IMR-90 (cell line): ENCODE measurements around the gene ANGPTL7. TPM values are rescaled to one million over a fixed set of nuclear protein-coding genes. Genes with fewer than 3 reads are reported as not detected.
A peak's percentile ranks its signal among the peaks of the same experiment; 100 is the strongest.

ENCODE experiments used
- ATAC-seq: fragments of 200-7000 bp; cut with Tn5 transposase; 2 replicates; pipeline ENCODE4 v1.9.1; 2020; ENCODE audit warnings: low read depth, mild to moderate bottlenecking, moderate library complexity
- BruUV-seq: library from RNA; stranded (reverse); fragments of 400-500 nt; replicated peaks from 2 replicates; lab custom pipeline; 2021; lab: Mats Ljungman, UMichigan
- CTCF ChIA-PET: fragments of 300-600 bp; formaldehyde crosslinking; extraction: SDS; loops from one replicate; lab custom pipeline; 2021; ENCODE audit warnings: antibody characterized with exemption; lab: Yijun Ruan, JAX
- POLR2A ChIA-PET: fragments of 300-600 bp; sonication (Branson Sonifier 250); formaldehyde crosslinking; loops from one replicate; lab custom pipeline; 2022; ENCODE audit warnings: antibody characterized with exemption; ENCODE audit not compliant: unreplicated experiment; lab: Charles Lee
- DNase-seq: peaks from one replicate; pipeline ENCODE4 v3.0.0; 2013
- H2AFZ ChIP-seq: replicated peaks from 2 replicates; pipeline ENCODE3; 2013; ENCODE audit warnings: low read length, mild to moderate bottlenecking; ENCODE audit not compliant: poor library complexity
- H2AK5ac ChIP-seq: 2 replicates; pipeline ENCODE4 v1.6.1; 2013; ENCODE audit warnings: low read depth, low read length, inconsistent platforms
- H2AK9ac ChIP-seq: replicated peaks from 2 replicates; pipeline ENCODE3; 2013; ENCODE audit warnings: mild to moderate bottlenecking, low read depth, low read length, moderate library complexity; ENCODE audit not compliant: poor library complexity
- H2BK120ac ChIP-seq: 2 replicates; pipeline ENCODE4 v1.6.1; 2013; ENCODE audit warnings: low read depth, low read length, inconsistent platforms
- H2BK15ac ChIP-seq: 3 replicates; pipeline ENCODE4 v1.6.1; 2013; ENCODE audit warnings: low read depth, low read length, inconsistent platforms
- H2BK20ac ChIP-seq: 2 replicates; pipeline ENCODE4 v1.6.1; 2013; ENCODE audit warnings: low read depth, mild to moderate bottlenecking, inconsistent platforms, low read length, moderate library complexity
- H2BK5ac ChIP-seq: 2 replicates; pipeline ENCODE4 v1.6.1; 2013; ENCODE audit warnings: mild to moderate bottlenecking, low read depth, low read length, inconsistent platforms; ENCODE audit not compliant: poor library complexity, severe bottlenecking
- H3K14ac ChIP-seq: replicated peaks from 2 replicates; pipeline ENCODE4 v1.6.1; 2013; ENCODE audit warnings: low read depth, low read length, inconsistent platforms
- H3K18ac ChIP-seq: 2 replicates; pipeline ENCODE4 v1.6.1; 2013; ENCODE audit warnings: low read depth, low read length, control low read depth
- H3K23ac ChIP-seq: 2 replicates; pipeline ENCODE4 v1.6.1; 2013; ENCODE audit warnings: low read depth, low read length, inconsistent platforms
- H3K27ac ChIP-seq: 2 replicates; pipeline ENCODE4 v1.5.1; 2013; ENCODE audit warnings: mild to moderate bottlenecking, control low read depth, low read length; ENCODE audit not compliant: insufficient read depth
- H3K27me3 ChIP-seq: 2 replicates; pipeline ENCODE4 v1.6.1; 2013; ENCODE audit warnings: low read length; ENCODE audit not compliant: control insufficient read depth, insufficient read depth
- H3K36me3 ChIP-seq: 2 replicates; pipeline ENCODE4 v1.6.1; 2013; ENCODE audit warnings: low read length, mixed read lengths; ENCODE audit not compliant: control insufficient read depth, insufficient read depth
- H3K4ac ChIP-seq: 2 replicates; pipeline ENCODE4 v1.6.1; 2013; ENCODE audit warnings: low read depth, low read length, inconsistent platforms
- H3K4me1 ChIP-seq: 2 replicates; pipeline ENCODE4 v1.6.1; 2013; ENCODE audit warnings: low read length, mixed read lengths; ENCODE audit not compliant: control insufficient read depth, insufficient read depth
- H3K4me2 ChIP-seq: 2 replicates; pipeline ENCODE4 v1.6.1; 2013; ENCODE audit warnings: low read depth, mild to moderate bottlenecking, control low read depth, low read length, moderate library complexity
- H3K4me3 ChIP-seq: 2 replicates; pipeline ENCODE4 v1.5.1; 2013; ENCODE audit warnings: low read depth, mild to moderate bottlenecking, control low read depth, low read length, moderate library complexity; ENCODE audit not compliant: insufficient read depth
- H3K56ac ChIP-seq: 2 replicates; pipeline ENCODE4 v1.6.1; 2013; ENCODE audit warnings: low read length, inconsistent platforms; ENCODE audit not compliant: insufficient read depth; ENCODE audit errors: extremely low read depth
- H3K79me1 ChIP-seq, 2 experiments: 2 replicates each; pipeline ENCODE4 v1.6.1; 2013; ENCODE audit warnings: low read length in 2 of 2, inconsistent platforms in 1 of 2, low read depth in 1 of 2
- H3K9ac ChIP-seq: 2 replicates; pipeline ENCODE4 v1.6.1; 2013; ENCODE audit warnings: low read depth, low read length, control low read depth
- H3K9me1 ChIP-seq: 2 replicates; pipeline ENCODE4 v1.6.1; 2013; ENCODE audit warnings: low read length, inconsistent platforms; ENCODE audit not compliant: insufficient read depth
- H3K9me3 ChIP-seq: 2 replicates; pipeline ENCODE4 v1.6.1; 2013; ENCODE audit warnings: low read length; ENCODE audit not compliant: control insufficient read depth, insufficient read depth
- H4K20me1 ChIP-seq: 2 replicates; pipeline ENCODE4 v1.6.1; 2013; ENCODE audit warnings: low read length, inconsistent platforms; ENCODE audit not compliant: insufficient read depth
- H4K5ac ChIP-seq: 2 replicates; pipeline ENCODE4 v1.6.1; 2013; ENCODE audit warnings: mild to moderate bottlenecking, low read depth, low read length, control low read depth
- H4K8ac ChIP-seq, 2 experiments: 2 replicates each; pipeline ENCODE4 v1.6.1; 2013; ENCODE audit warnings: low read depth in 2 of 2, low read length in 2 of 2, control low read depth in 1 of 2, inconsistent platforms in 1 of 2
- H4K91ac ChIP-seq: 2 replicates; pipeline ENCODE4 v1.6.1; 2013; ENCODE audit warnings: low read depth, low read length, inconsistent platforms; ENCODE audit not compliant: insufficient read depth
- BHLHE40 ChIP-seq: fragments of 150-350 bp; IDR thresholded peaks from 2 replicates; pipeline ENCODE4 v1.6.1; 2016; ENCODE audit warnings: mild to moderate bottlenecking, low read depth, low read length
- CEBPB ChIP-seq: IDR thresholded peaks from 2 replicates; pipeline ENCODE4 v1.6.1; 2012; ENCODE audit warnings: low read depth, low read length, improper control_type of control experiment
- CHD1 ChIP-seq: IDR thresholded peaks from 2 replicates; pipeline ENCODE4 v1.6.1; 2012; ENCODE audit warnings: low read depth, low read length, improper control_type of control experiment
- FOS ChIP-seq: fragments of 150-350 bp; IDR thresholded peaks from 2 replicates; pipeline ENCODE4 v1.6.1; 2016; ENCODE audit warnings: low read depth, low read length
- MAZ ChIP-seq: IDR thresholded peaks from 2 replicates; pipeline ENCODE4 v1.6.1; 2012; ENCODE audit warnings: low read depth, mild to moderate bottlenecking, low read length, improper control_type of control experiment, moderate library complexity, borderline replicate concordance
- NFE2L2 ChIP-seq: fragments of 150-350 bp; IDR thresholded peaks from 2 replicates; pipeline ENCODE4 v1.6.1; 2016; ENCODE audit warnings: low read depth, mild to moderate bottlenecking, low read length
- RAD21 ChIP-seq: IDR thresholded peaks from 2 replicates; pipeline ENCODE4 v1.6.1; 2012; ENCODE audit warnings: low read length, improper control_type of control experiment
- SMC3 ChIP-seq: fragments of 150-350 bp; IDR thresholded peaks from 2 replicates; pipeline ENCODE4 v1.6.1; 2016; ENCODE audit warnings: low read depth, mild to moderate bottlenecking, antibody characterized with exemption, low read length, moderate library complexity
- USF2 ChIP-seq: fragments of 150-350 bp; IDR thresholded peaks from 2 replicates; pipeline ENCODE4 v1.6.1; 2017; ENCODE audit warnings: mild to moderate bottlenecking, antibody characterized with exemption, low read length, low read depth
- WGBS, 2 experiments: methylation state at CpG; one replicate each; pipeline versions ENCODE4 v1.1.5 to v1.1.7; 2013; ENCODE audit warnings: missing lambda C conversion rate in 2 of 2; ENCODE audit not compliant: insufficient read length in 1 of 2; ENCODE audit errors: extremely low coverage in 2 of 2; 5-methylcytosine and 5-hydroxymethylcytosine counted together
- dilution Hi-C: fragments of 300-500 bp; cut with HindIII; formaldehyde crosslinking; loops from one replicate; pipeline ENCODE4 v1.14.3; 2018; ENCODE audit warnings: low sequenced_read_pairs; ENCODE audit not compliant: unreplicated experiment
- in situ Hi-C: fragments of 300-500 bp; cut with MboI; formaldehyde crosslinking; loops from 3 replicates; pipeline ENCODE4 v1.14.3; 2019; ENCODE audit warnings: low sequenced_read_pairs, inconsistent platforms, mixed read lengths
- intact Hi-C: fragments of 100-400 bp; cut with micrococcal nuclease; formaldehyde crosslinking; loops from 2 replicates; pipeline ENCODE4 v1.10.0; 2022
- polyA plus RNA-seq, 3 experiments: library from polyadenylated mRNA; depleted of rRNA; stranded (reverse); fragments of >200 nt; gene quantifications; 2 replicates each; pipeline ENCODE4 v1.2.3, GENCODE V29; 2012; ENCODE audit warnings: low replicate concordance in 1 of 3
- total RNA-seq: library from RNA; depleted of rRNA; stranded (reverse); fragments of >200 nt; gene quantifications from 2 replicates; pipeline ENCODE4 v1.2.3, GENCODE V29; 2012
- TF ChIP-seq, protein P1 (sequence below): conservative IDR thresholded peaks from 2 replicates; pipeline ENCODE4 v1.5.1; 2012; ENCODE audit warnings: mild to moderate bottlenecking, low read depth, low read length, improper control_type of control experiment

ANGPTL7 gene
- total and polyA plus RNA-seq, 2 of the 4 experiments (the other 2 are of a cell fraction) = under 0.01 TPM; not detected in 1

GRCh38 chr1:11151826-11152612 is 37.1 kb upstream of the ANGPTL7 start:
- Histone ChIP-seq H3K23ac (no peak overlapping the region), H3K27me3 (no peaks in the 10 kb centered on the region), H3K79me1 (peaks cover 0 to 4% of the 10 kb centered on the region in 2 experiments; a peak in 1 of 4 replicates), H3K4me1 (peaks cover 5% of the 10 kb centered on the region), H3K56ac (no peak overlapping the region), H2BK120ac (no peak overlapping the region), H3K36me3 (peaks cover 16% of the 10 kb centered on the region), H2BK15ac (no peak overlapping the region), H3K4ac (no peak overlapping the region), H4K8ac (no peak overlapping the region), H2AFZ (no peak overlapping the region), H3K14ac (no peak overlapping the region), H3K9me3 (no peaks in the 10 kb centered on the region), H3K18ac (no peak overlapping the region), H2AK9ac (peak overlapping the region; percentile 20), H3K4me3 (no peak overlapping the region), H3K27ac (no peak overlapping the region), H2AK5ac (no peak overlapping the region), H2BK20ac (no peak overlapping the region), H2BK5ac (no peak overlapping the region), H4K5ac (no peak overlapping the region), H4K20me1 (no peaks in the 10 kb centered on the region), H3K9ac (no peak overlapping the region), H4K91ac (no peak overlapping the region), H3K9me1 (peaks cover 7% of the 10 kb centered on the region; the same call in 1 of the 2 replicates), H3K4me2 (no peak overlapping the region)
- CTCF ChIA-PET = no interaction called here
- dilution Hi-C loops = no loop called here
- in situ Hi-C loops = no loop called here
- BruUV-seq = no TSS peak
- WGBS, 2 experiments = 52% methylated on average over 4 of the region's 9 CpGs; no CpG with 5 or more reads in 1 of the 2 experiments
- intact Hi-C loops = loop anchor here (5.0 kb wide), 1 partner anchor 55 kb away; the partner anchor contains the start of gene EXOSC10
- ATAC-seq (peak; percentile 39; the same call in 1 of the 2 replicates), DNase-seq (no peak)
- TF ChIP-seq MAZ (no peak), SMC3 (no peak), BHLHE40 (no peak), RAD21 (no peak), CHD1 (no peak), USF2 (no peak), CEBPB (no peak), FOS (no peak), NFE2L2 (no peak)
- TF ChIP-seq, protein P1, sequence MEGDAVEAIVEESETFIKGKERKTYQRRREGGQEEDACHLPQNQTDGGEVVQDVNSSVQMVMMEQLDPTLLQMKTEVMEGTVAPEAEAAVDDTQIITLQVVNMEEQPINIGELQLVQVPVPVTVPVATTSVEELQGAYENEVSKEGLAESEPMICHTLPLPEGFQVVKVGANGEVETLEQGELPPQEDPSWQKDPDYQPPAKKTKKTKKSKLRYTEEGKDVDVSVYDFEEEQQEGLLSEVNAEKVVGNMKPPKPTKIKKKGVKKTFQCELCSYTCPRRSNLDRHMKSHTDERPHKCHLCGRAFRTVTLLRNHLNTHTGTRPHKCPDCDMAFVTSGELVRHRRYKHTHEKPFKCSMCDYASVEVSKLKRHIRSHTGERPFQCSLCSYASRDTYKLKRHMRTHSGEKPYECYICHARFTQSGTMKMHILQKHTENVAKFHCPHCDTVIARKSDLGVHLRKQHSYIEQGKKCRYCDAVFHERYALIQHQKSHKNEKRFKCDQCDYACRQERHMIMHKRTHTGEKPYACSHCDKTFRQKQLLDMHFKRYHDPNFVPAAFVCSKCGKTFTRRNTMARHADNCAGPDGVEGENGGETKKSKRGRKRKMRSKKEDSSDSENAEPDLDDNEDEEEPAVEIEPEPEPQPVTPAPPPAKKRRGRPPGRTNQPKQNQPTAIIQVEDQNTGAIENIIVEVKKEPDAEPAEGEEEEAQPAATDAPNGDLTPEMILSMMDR = no peak
- POLR2A ChIA-PET = no interaction called here
